A673 (cell line): ENCODE measurements around the gene INPP5A.

Experiments used
- EZH2 ChIP-seq: fragments of 200-600 bp; sonication (generic); IDR thresholded peaks from 2 replicates; pipeline ENCODE4 v1.6.1; 2017; ENCODE audit warnings: borderline replicate concordance, low read depth, mild to moderate bottlenecking, mixed read lengths, antibody characterized with exemption, low read length; ENCODE audit not compliant: poor library complexity, severe bottlenecking
- TF ChIP-seq, protein P1 (sequence below): fragments of 300-800, 200-600 bp; sonication (generic); conservative IDR thresholded peaks from 2 replicates; pipeline ENCODE4 v1.5.1; 2017; ENCODE audit warnings: low read depth, mild to moderate bottlenecking, antibody characterized with exemption, low read length, moderate library complexity, mixed read lengths

DNA sequence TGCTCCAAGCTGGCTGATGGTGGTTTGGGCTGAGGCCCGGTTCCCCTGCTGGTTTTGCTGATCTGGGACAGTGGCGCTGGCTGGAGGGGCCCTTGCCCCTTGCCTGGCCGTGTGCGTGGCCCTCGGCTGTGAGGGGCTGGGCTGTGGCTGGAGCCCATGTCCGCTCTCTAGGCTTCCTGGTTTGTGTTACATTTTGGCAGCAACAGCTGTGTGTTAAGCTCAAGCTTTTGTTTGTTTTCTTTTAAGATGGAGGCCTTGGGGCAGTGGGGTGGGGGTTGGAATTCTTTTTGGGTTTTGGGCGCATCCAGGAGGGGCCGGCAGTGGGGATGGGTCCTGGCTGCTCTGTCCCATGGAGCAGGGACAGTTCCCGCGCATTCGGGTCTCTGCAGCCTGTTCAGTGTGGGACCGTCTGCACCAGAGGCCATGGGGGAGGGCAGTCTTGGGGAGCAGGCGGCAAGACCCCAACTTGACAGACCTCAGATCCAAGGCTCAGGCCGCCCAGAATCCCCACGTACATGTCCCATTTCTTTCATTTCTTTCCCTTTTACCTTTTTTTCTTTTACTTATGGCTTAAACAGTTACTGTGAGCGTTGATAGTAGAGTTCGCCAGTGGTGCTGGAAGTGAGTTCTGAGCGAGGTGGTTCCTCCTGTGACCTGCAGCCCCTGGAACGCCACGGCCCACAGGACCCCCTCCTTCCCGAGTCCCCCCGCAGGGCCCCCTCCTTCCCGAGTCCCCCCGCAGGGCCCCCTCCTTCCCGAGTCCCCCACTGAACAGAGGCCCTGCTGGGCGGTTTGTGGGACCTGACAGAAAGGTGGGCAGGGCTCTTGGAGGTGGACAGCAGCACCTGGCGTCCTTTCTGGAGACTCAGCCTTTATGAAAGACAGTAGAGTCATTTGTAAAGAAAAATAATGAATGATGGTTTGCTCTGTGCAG lies 75.3 kb downstream of the INPP5A start:
- TF ChIP-seq, protein P1, sequence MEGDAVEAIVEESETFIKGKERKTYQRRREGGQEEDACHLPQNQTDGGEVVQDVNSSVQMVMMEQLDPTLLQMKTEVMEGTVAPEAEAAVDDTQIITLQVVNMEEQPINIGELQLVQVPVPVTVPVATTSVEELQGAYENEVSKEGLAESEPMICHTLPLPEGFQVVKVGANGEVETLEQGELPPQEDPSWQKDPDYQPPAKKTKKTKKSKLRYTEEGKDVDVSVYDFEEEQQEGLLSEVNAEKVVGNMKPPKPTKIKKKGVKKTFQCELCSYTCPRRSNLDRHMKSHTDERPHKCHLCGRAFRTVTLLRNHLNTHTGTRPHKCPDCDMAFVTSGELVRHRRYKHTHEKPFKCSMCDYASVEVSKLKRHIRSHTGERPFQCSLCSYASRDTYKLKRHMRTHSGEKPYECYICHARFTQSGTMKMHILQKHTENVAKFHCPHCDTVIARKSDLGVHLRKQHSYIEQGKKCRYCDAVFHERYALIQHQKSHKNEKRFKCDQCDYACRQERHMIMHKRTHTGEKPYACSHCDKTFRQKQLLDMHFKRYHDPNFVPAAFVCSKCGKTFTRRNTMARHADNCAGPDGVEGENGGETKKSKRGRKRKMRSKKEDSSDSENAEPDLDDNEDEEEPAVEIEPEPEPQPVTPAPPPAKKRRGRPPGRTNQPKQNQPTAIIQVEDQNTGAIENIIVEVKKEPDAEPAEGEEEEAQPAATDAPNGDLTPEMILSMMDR, result no peak
- TF ChIP-seq EZH2, result no peak
